H1 (cell line): ENCODE measurements around the gene ELOVL6.

Experiments used
- BACH1 ChIP-seq: IDR thresholded peaks from 2 replicates; pipeline ENCODE4 v1.6.1; 2012; ENCODE audit warnings: low read length, improper control_type of control experiment
- CHD1 ChIP-seq: IDR thresholded peaks from 2 replicates; pipeline ENCODE4 v1.6.1; 2012; ENCODE audit warnings: low read depth, low read length, improper control_type of control experiment
- EZH2 ChIP-seq: fragments of 200-600 bp; sonication (generic); IDR thresholded peaks from 2 replicates; pipeline ENCODE4 v1.7.1; 2012; ENCODE audit warnings: low read depth, mild to moderate bottlenecking, moderate library complexity, low read length, inconsistent platforms; ENCODE audit not compliant: severe bottlenecking
- GABPA ChIP-seq: IDR thresholded peaks from 2 replicates; pipeline ENCODE4 v1.6.1; 2011; ENCODE audit warnings: mild to moderate bottlenecking, low read length, moderate library complexity, borderline replicate concordance; ENCODE audit not compliant: insufficient read depth
- GTF2F1 ChIP-seq: IDR thresholded peaks from 2 replicates; pipeline ENCODE4 v1.6.1; 2012; ENCODE audit warnings: low read depth, low read length, improper control_type of control experiment, borderline replicate concordance
- MAFK ChIP-seq: IDR thresholded peaks from 2 replicates; pipeline ENCODE4 v1.6.1; 2012; ENCODE audit warnings: low read depth, mild to moderate bottlenecking, improper control_type of control experiment, low read length
- RFX5 ChIP-seq: IDR thresholded peaks from 2 replicates; pipeline ENCODE4 v1.6.1; 2011; ENCODE audit warnings: low read depth, low read length, improper control_type of control experiment, borderline replicate concordance
- RNF2 ChIP-seq: fragments of 200-900, 300-1000 bp; sonication (generic); IDR thresholded peaks from 2 replicates; pipeline ENCODE4 v1.7.1; 2016; ENCODE audit warnings: borderline replicate concordance, low read depth, mild to moderate bottlenecking, antibody characterized with exemption, low read length; ENCODE audit not compliant: poor library complexity, severe bottlenecking; ENCODE audit errors: missing control alignments
- TF ChIP-seq, protein P1 (sequence below), 3 experiments: IDR thresholded peaks; 1 replicate in 2 of 3; 2 replicates in 1 of 3; pipeline versions ENCODE4 v1.5.1 to v1.6.1; 2011; ENCODE audit warnings: low read length in 3 of 3, mild to moderate bottlenecking in 3 of 3, inconsistent platforms in 2 of 3, low read depth in 1 of 3, moderate library complexity in 1 of 3; ENCODE audit not compliant: insufficient read depth in 1 of 3; ENCODE audit errors: control extremely low read depth in 1 of 3

DNA sequence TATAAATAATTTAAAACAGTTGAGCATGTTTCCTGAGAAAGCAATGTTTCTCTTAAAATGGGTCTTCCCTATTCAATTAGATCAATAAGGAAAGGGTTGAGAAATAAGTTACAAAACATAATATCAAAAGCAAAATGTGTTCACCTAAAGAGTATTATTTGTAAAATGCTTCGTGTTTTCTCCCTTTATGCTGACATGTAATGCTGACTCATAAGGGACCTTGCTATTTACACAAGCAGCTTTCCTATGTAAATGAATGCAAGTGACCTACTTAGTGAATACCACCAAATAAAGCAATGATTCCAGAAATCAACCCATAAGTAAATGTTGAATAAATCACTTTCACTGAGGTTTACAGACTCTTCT lies 91.5 kb downstream of the ELOVL6 start:
- TF ChIP-seq, protein P1, sequence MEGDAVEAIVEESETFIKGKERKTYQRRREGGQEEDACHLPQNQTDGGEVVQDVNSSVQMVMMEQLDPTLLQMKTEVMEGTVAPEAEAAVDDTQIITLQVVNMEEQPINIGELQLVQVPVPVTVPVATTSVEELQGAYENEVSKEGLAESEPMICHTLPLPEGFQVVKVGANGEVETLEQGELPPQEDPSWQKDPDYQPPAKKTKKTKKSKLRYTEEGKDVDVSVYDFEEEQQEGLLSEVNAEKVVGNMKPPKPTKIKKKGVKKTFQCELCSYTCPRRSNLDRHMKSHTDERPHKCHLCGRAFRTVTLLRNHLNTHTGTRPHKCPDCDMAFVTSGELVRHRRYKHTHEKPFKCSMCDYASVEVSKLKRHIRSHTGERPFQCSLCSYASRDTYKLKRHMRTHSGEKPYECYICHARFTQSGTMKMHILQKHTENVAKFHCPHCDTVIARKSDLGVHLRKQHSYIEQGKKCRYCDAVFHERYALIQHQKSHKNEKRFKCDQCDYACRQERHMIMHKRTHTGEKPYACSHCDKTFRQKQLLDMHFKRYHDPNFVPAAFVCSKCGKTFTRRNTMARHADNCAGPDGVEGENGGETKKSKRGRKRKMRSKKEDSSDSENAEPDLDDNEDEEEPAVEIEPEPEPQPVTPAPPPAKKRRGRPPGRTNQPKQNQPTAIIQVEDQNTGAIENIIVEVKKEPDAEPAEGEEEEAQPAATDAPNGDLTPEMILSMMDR (IDR thresholded peaks at IDR 0.05; ENCODE audit: control extremely low read depth in 1 of 3, insufficient read depth in 1 of 3, low read depth in 1 of 3, low read length in 3 of 3), result no peak
- TF ChIP-seq BACH1 (peak; percentile 92), EZH2 (no peak), MAFK (peak; percentile 79), GTF2F1 (no peak), RNF2 (no peak), RFX5 (no peak), GABPA (no peak), CHD1 (no peak)
